Mucosa of descending colon (tissue), 3 donors: ENCODE results near the gene B3GALT6. TPM values are rescaled to one million over a fixed set of nuclear protein-coding genes. Genes with fewer than 3 reads are reported as not detected.
"Not testable (repeated sequence)": the region's sequence is repeated elsewhere in the genome, so short reads cannot be mapped to it uniquely, and the experiment has no call there.

Source experiments
- ATAC-seq: fragments of 200-7000 bp; cut with Tn5 transposase; one replicate; pipeline ENCODE4 v1.9.1; 2020; ENCODE audit warnings: mild to moderate bottlenecking, moderate library complexity
- DNase-seq, 3 donors: peaks; one replicate each; pipeline ENCODE4 v3.0.0-alpha.2; 2020
- H3K36me3 ChIP-seq: fragments of 200-600 bp; one replicate; pipeline ENCODE4 v1.8.0; 2021; ENCODE audit warnings: low read depth, mild to moderate bottlenecking
- H3K4me1 ChIP-seq: fragments of 200-600 bp; one replicate; pipeline ENCODE4 v1.8.0; 2021; ENCODE audit warnings: low read depth, mild to moderate bottlenecking
- H3K4me3 ChIP-seq: fragments of 200-600 bp; one replicate; pipeline ENCODE4 v1.8.0; 2021; ENCODE audit warnings: mild to moderate bottlenecking
- H3K9me3 ChIP-seq: fragments of 200-600 bp; one replicate; pipeline ENCODE4 v1.8.0; 2021; ENCODE audit warnings: mild to moderate bottlenecking
- CTCF ChIP-seq: fragments of 200-600 bp; IDR thresholded peaks from one replicate; pipeline ENCODE4 v1.8.0; 2022; ENCODE audit warnings: antibody characterized with exemption, mild to moderate bottlenecking
- intact Hi-C, 2 donors: fragments of 100-400 bp; cut with DNase I in 1 of 2; cut with micrococcal nuclease in 1 of 2; formaldehyde crosslinking; loops; one replicate each; pipeline versions ENCODE4 v1.11.0 to v1.11.1; 2022; cut with DNase I, micrococcal nuclease
- total RNA-seq, 3 donors: library from RNA; stranded (reverse); fragmentation: NEBNext Ultra II Directional in 2 of 3; extraction: Animal tissue kit (Norgen Biotek cat#: 25700) in 2 of 3; gene quantifications; one replicate each; pipeline versions ENCODE4 v1.2.1 to v1.2.4, GENCODE V29; 2021 to 2023
- donor health status: DM: no; HTN: no; CAD: no; lungs with moderate emphysema.
- donor health status: DM: no; HTN: no; CAD: no.
- donor health status: DM: no; HTN: yes; CAD: no.

Gene B3GALT6
- total RNA-seq, 3 donors from 2014 or later: 7.3 to 12.5 (median 9.0) TPM

DNA sequence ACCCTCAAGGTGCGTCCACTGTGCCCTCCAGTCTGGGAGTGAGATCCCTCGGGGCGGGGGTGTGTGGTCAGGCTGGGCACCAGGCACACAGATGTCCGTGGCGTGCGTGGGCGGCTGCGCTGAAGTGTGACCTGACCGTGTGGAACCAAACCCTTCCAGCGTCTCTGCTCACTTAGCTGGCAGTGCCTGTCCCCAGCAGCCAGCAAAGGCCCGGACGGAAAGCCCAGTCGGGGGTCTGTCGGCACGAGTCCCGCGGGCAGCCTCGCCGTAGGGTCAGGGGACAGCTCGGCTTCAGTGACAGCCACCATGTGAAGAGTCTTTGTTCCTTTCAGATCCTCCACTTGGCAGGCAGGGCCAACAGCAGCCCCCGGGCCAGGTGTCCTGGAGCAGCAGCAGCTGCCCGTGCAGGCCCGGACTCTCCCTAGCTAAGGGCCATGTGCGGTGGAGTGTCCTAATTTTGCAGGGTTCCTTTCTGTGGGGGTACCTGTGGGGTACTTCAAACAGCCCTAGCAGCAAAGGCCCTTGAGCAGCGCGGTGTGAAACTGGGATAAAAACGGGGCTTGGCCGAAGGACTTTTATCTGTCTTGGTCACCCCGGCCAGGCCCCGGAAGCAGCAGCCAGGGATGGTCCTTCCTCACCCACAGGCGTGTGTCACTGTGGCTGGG is 46.8 kb upstream of the B3GALT6 start:
- H3K4me3 ChIP-seq: no peak overlapping the region
- DNase-seq (peak in 2 of 3 donors; percentile 20 to 48), ATAC-seq (no peak)
- H3K36me3 ChIP-seq: no peaks in the 10 kb centered on the region
- no peaks in the 10 kb centered on the region for H3K4me1 ChIP-seq
- no peaks in the 10 kb centered on the region for H3K9me3 ChIP-seq
- no peak for TF ChIP-seq CTCF
- intact Hi-C loops: no loop called here

GRCh38 chr1:1187938-1188337 is 44.1 kb upstream of the B3GALT6 start:
- Histone ChIP-seq H3K9me3 (no peaks in the 10 kb centered on the region), H3K4me1 (no peaks in the 10 kb centered on the region), H3K4me3 (no peak overlapping the region), H3K36me3 (no peaks in the 10 kb centered on the region)
- ATAC-seq (no peak), DNase-seq (no peak)
- intact Hi-C loops: no loop called here
- TF ChIP-seq CTCF: no peak

- no peak for DNase-seq
- H3K9me3 ChIP-seq: no peaks in the 10 kb centered on the region
- no peak for ATAC-seq
- H3K4me1 ChIP-seq: no peaks in the 10 kb centered on the region
- intact Hi-C loops: no loop called here
- TF ChIP-seq CTCF: no peak
- no peaks in the 10 kb centered on the region for H3K36me3 ChIP-seq
- H3K4me3 ChIP-seq: no peak overlapping the region
These were observed 42.9 kb upstream of the B3GALT6 start for GRCh38 chr1:1189111-1189510.

GRCh38 chr1:1191734-1192133 is 40.3 kb upstream of the B3GALT6 start:
- H3K36me3 ChIP-seq: no peaks in the 10 kb centered on the region
- DNase-seq: peak in 1 of 3 donors; percentile 6
- no peak for TF ChIP-seq CTCF
- peaks cover 9% of the 10 kb centered on the region for H3K9me3 ChIP-seq
- no peak for ATAC-seq
- no peak overlapping the region for H3K4me3 ChIP-seq
- intact Hi-C loops: no loop called here
- no peaks in the 10 kb centered on the region for H3K4me1 ChIP-seq

DNA sequence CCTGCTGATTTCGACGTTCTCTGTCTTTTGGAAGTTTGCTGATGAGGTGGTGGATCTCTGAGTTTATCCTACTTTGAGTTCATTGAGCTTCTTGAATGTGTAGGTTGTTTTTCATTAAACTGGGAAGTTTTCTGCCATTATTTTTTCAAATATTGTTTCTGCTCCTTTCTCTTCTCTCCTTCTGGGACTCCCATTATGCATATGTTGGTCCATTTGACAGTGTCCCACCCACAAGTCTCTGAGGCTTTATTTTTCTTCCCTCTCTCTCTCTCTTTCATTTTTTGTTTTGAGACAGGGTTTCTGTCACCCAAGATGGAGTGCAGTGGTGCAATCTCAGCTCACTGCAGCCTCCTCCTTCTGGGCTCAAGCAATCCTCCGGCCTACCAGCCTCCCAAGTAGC is 37.3 kb upstream of the B3GALT6 start:
- no peak for TF ChIP-seq CTCF
- ATAC-seq: no peak
- Histone ChIP-seq H3K4me1 (no peaks in the 10 kb centered on the region), H3K36me3 (no peaks in the 10 kb centered on the region), H3K4me3 (no peak overlapping the region), H3K9me3 (peaks cover 9% of the 10 kb centered on the region)
- no peak for DNase-seq
- intact Hi-C loops: no loop called here

- ATAC-seq, DNase-seq, H3K4me1 ChIP-seq, H3K36me3 ChIP-seq, H3K4me3 ChIP-seq, intact Hi-C loops, H3K9me3 ChIP-seq: not testable (repeated sequence)
These were observed 36.3 kb upstream of the B3GALT6 start for GRCh38 chr1:1195726-1196125.
